ENCODE measurements around the gene EFNB1. TPM values are rescaled to one million over a fixed set of nuclear protein-coding genes. Genes with fewer than 3 reads are reported as not detected.

EFNB1 gene
- total and polyA plus RNA-seq, 2 experiments from 2014 or later: 1.3 to 2.7 TPM

GRCh38 chrX:68821616-68822015 is 7.2 kb upstream of the EFNB1 start (continued):
- no peak for TF ChIP-seq REST (IDR thresholded peaks at IDR 0.05; ENCODE audit: unreplicated experiment)
- no peak for TF ChIP-seq JUNB (IDR thresholded peaks at IDR 0.05; ENCODE audit: unreplicated experiment)
- TF ChIP-seq STAT1 (IDR thresholded peaks at IDR 0.05; ENCODE audit: unreplicated experiment): no peak
- TF ChIP-seq ZNF114 (CRISPR knock-in tag; IDR thresholded peaks at IDR 0.05): no peak
- no peak for TF ChIP-seq ETS1 (IDR thresholded peaks at IDR 0.05)
- no peak for TF ChIP-seq EZH2phosphoT487 (IDR thresholded peaks at IDR 0.05; ENCODE audit: unreplicated experiment)

GRCh38 chrX:68822641-68823410 is 6.0 kb upstream of the EFNB1 start:
- peaks cover 35% of the 10 kb centered on the region for H3K27me3 ChIP-seq (ENCODE audit: insufficient read depth)

More at GRCh38 chrX:68822641-68823410, 6.0 kb upstream of the EFNB1 start:
- DNase-seq (ENCODE audit: low spot score) (peak; percentile 73), ATAC-seq (peak; percentile 93)
- no peaks in the 10 kb centered on the region for H3K4me1 ChIP-seq (ENCODE audit: insufficient read depth)
- H3K27me3 Mint-ChIP-seq (ENCODE audit: insufficient read depth, low read depth, poor library complexity): peaks cover 23% of the 10 kb centered on the region
- H3K9me2 ChIP-seq (ENCODE audit: insufficient read depth): no peaks in the 10 kb centered on the region
- H3K79me2 ChIP-seq (replicated peaks; ENCODE audit: insufficient read depth): no peaks in the 10 kb centered on the region
- no peak overlapping the region for H3K27ac ChIP-seq (ENCODE audit: low read depth)
- H4K20me1 ChIP-seq (replicated peaks; ENCODE audit: insufficient read depth): no peaks in the 10 kb centered on the region
- H2AFZ ChIP-seq: no peak overlapping the region
- H3K4me1 Mint-ChIP-seq: peaks cover 2% of the 10 kb centered on the region; the same call in 1 of the 3 replicates
- H3F3A ChIP-seq (replicated peaks; ENCODE audit: low read depth): no peaks in the 10 kb centered on the region
- no peaks in the 10 kb centered on the region for H3K9me3 Mint-ChIP-seq
- peak; percentile 50 to 75 for TF ChIP-seq CTCF (conservative IDR thresholded peaks at IDR 0.05; ENCODE audit: low read depth in 2 of 2)
- TF ChIP-seq NANOG (IDR thresholded peaks at IDR 0.05; ENCODE audit: borderline replicate concordance): no peak
- no peak overlapping the region for H3K4me3 ChIP-seq
- no peak overlapping the region for H3K4me2 ChIP-seq
- no peak overlapping the region for H3K4me3 Mint-ChIP-seq
- no peaks in the 10 kb centered on the region for H3K36me3 ChIP-seq (ENCODE audit: insufficient read depth)
- no peaks in the 10 kb centered on the region for H3K36me3 Mint-ChIP-seq (ENCODE audit: low read depth)
- no peak overlapping the region for H3K27ac Mint-ChIP-seq

All from GM23338 (cell line).